Activated CD4-positive, alpha-beta T cell treated with anti-CD3 and anti-CD28 coated beads, Interleukin-2, amount 50 U/mL, for 1 hour (primary cell): Measurements from ENCODE around the gene HSP90AA1.
"Not testable (repeated sequence)": the region's sequence is repeated elsewhere in the genome, so short reads cannot be mapped to it uniquely, and the experiment has no call there.

Experiments
- DNase-seq: peaks from one replicate; pipeline ENCODE4 v3.0.0-alpha.2; 2020

Gene HSP90AA1

DNA sequence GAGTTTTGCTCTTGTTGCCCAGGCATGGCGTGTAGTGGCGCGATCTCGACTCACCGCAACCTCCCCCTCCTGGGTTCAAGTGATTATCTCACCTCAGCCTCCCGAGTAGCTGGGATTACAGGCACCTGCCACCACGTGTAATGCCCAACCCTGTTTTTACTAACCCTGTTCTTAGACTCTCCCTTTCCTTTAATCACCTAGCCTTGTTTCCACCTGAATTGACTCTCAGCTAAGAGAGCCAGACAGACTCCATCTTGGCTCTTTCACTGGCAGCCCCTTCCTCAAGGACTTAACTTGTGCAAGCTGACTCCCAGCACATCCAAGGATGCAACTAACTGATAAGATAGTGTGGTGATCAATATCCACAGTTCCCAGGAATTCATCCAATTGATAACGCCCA lies 22.3 kb downstream of the HSP90AA1 start:
- not testable (repeated sequence) for DNase-seq

DNA sequence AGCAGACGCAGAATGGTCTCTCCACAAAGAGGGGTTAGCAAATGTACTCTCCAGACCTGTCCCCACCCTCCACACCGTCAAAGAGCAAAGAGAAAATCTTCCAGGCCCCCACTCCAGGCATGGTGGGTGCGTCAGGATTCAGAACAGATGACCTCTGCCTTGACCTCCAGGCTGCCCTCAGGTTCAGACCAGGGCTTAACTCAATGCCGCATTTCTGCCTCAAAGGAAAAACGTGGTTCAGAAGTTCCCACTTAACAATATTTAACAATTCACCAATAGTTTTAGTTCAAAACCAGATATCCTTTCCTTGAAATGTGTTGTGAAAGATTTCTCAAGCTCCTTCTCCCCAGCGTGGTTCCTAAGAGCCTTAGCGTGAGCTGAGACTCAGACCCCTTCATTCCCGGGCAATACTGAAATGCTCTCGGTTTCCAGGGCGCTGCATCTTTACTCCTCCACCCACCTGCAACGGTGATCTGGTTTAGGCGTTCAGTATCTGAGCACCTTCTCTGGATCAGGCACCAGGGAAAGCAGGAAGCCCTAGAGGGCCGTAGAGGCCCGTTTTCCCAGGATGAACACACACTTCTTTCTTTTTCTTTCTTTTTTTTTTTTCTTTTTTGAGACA lies 22.9 kb downstream of the HSP90AA1 start:
- DNase-seq: no peak

DNA sequence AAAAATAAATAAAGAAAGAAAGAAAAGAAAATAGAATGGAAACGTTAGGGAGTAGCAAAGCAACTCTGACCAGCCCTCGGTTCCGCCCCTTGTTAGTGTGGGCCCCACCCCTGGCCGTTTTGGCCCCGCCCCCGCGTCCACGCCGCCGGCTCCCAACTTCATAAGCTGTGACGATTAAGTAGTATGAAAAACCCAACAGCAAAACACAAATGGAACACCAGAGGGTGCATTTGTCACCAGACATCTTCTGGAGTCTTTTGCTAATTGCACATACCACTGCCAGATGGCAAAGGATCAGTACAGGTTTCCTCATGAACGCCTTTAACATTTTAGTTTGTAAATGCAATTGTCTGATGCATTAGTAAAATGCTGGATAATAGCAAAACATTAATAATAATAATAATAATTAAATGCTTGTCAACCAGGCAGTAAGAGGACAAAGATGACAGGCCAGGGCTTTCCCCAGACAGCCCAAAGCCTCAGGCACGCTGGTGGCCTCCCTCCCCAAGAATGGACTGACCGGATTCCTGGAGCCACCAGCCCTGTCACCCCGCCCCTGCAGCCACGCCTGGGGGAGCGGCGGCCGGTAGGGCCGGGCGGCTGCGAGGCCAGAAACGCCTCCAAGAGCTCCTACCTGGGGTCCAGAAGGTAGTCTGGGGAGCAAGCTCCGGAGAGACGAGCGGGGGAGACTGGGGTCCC lies 23.6 kb downstream of the HSP90AA1 start:
- DNase-seq: peak; percentile 66

DNA sequence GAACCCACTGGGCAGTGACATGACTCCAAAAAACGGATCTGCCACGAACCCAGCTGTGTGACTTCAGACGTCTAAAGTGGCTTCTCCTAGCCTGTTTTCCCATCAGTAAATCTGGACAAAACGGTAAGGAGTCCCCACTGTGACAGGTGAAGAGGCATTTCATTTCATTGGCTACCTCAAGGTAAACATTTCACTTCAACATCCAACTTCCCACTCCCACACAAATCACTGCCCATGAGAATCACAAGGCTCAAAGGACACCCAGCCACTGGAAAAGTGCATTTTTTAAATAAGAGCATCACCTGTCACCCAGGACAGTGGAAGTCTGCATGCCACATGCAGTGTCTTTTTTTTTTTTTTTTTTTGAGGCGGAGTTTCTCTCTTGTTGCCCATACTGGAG lies 27.9 kb downstream of the HSP90AA1 start:
- no peak for DNase-seq

DNA sequence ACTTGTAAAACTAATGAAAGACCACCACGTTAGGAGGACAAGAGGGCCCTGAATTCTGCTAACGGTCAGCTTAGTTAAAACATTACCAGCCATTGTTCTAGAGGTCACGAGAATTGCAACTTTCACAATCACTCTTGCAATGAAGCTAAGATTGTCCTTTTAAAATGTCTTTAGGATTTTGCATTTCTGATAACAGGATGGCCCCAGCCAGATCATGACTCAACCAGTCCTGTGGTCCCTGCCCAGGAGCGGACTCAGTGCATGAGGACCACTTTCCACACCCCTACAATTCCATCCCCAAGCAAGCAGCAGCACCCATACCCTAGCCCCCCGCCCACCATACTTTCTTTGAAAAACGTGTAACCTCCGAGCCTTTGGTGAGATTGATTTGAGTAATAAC lies 28.7 kb downstream of the HSP90AA1 start:
- no peak for DNase-seq

DNA sequence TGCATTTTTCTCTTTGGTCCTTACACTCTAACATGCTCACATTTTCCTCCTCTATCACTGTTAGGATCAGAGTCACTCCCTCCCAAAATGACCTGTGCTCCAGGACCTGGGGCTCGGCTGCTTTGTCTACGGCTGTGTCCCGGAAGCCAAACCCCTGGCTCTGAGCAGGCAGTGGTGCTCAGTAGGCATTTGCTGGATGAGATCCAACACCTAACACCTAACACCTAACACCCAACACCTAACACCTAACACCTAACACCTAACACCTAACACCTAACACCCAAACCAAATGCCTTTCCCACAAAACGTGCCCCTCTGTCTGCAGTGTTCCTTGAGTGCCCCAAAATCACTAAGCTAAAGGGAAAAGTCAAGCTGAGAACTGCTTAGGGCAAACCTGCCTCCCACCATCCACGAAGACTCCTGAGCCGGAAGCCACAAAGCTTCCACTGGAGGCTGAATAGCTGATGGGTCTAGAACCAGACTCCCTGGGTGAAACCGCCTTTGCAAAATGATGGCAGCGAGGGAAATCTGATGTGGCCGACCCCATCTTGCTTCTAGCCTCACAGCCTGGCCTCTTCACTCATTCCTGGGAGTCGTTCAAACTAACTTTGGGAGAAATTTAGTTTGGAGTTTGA lies 29.2 kb downstream of the HSP90AA1 start:
- no peak for DNase-seq

DNA sequence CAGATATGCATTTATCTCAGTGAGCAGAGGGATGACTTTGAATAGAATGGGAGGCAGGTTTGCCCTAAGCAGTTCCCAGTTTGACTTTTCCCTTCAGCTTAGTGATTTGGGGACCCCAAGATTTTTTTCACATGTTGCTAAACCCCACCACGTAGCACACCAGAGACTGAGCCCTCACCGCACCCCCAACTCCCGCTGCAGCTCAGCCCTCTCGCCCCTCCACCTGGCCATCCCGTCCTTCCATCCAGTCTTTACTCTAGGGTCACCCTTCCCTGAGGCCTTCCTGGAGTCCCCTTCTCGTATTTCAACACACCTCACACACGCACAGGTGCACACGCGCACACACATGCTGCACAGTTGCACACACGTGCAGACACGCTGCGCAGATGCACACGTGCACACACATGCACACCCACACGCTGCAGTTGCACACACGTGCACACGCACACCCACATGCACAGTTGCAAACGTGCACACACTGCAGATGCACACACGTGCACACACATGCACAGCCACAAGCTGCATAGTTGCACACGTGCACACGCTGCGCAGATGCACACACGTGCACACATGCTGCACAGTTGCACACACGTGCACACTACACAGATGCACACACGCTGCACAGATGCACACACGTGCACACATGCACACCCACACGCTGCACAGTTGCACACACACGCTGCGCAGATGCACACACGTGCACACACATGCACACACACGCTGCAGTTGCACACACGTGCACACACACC lies 30.0 kb downstream of the HSP90AA1 start:
- no peak for DNase-seq

DNA sequence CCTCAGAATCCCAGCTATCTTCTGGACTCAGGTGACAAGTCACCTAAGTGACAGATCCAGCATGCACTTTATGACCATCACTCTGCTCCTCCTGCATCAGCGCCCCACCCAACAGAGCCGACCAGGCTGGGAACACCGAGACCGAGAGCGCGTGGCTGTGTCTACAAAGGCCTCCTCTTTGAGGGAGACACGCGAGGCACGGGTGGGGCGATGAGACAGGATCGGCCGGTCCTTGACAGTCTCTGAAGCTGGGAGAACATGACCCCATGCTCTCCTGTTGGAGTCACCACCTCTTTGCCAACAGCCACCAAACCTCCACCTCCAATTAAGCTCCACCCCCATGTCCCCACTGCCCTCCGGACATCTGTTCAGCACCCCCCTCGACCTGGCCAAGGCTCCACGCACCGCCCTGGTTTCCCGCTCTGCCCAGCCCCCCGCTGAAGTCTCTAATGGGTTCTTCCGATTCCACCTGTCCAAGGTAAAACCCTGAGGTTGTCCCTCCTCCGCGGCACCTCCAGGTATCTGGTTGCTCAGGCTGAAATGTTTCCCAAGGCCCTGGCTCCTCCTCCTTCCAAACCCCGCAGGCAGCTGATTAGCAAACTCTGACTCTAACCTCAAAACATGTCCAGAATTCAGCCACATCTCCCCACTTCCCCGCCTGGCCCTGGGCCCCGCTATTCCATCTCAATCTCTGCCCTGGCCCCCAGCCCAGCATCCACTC lies 31.5 kb downstream of the HSP90AA1 start:
- no peak for DNase-seq

DNA sequence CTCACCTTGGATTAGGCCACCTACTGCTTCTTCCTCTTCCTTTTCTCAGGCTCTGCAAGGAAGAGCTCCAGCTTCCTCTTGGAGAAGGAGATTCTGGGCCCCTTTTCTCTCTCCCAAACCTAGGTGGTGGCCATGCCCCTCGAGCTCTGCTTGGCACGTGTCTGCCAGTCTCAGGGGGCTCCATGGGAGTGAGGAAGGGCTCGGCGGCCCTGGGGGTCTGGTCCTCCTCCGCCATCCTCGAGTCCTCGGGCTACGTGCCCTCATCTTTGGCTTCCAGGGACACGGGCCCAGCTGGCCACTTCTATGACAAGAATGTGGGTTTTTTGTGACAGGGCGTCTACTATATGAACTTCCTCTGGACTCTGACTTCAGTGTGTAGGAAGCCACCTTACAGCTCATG lies 34.3 kb downstream of the HSP90AA1 start:
- no peak for DNase-seq

DNA sequence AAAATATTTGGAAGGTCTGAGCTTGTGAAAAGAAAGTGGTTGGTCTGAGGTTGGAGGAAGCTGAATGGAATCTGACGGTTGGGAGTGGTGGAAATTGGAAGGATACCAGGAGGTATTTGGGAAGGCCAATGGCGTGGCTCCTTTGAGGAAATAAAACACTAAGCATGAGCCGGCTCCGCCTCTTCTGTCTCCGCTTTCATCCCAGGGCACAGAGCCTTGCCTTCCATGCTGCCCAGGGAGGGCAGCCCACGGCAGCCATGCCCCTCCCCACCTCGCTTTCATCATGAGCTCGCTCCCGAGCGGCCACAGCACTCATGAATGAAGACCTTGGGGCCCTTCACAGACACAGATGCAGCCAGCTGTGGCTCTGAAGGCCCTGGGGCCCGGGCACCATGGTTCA lies 36.2 kb downstream of the HSP90AA1 start:
- no peak for DNase-seq

DNA sequence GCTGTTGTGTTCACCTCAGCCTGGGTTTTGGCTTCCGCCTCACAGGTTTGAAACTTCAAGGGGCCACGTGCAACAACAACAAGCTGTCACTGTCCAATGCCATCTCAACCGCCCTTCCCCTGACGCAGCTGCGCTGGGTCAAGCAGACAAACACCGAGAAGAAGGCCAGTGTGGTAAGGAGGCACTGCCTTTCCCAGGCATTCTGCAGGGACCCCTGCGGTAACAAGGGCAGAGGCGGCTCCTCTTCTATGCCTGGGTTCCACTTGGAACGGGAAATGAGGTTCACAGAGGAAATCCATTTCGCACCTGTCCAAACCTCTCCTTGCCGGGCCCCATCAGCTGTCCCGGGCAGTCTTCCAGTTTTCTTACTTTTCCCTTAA lies 36.8 kb downstream of the HSP90AA1 start:
- no peak for DNase-seq

DNA sequence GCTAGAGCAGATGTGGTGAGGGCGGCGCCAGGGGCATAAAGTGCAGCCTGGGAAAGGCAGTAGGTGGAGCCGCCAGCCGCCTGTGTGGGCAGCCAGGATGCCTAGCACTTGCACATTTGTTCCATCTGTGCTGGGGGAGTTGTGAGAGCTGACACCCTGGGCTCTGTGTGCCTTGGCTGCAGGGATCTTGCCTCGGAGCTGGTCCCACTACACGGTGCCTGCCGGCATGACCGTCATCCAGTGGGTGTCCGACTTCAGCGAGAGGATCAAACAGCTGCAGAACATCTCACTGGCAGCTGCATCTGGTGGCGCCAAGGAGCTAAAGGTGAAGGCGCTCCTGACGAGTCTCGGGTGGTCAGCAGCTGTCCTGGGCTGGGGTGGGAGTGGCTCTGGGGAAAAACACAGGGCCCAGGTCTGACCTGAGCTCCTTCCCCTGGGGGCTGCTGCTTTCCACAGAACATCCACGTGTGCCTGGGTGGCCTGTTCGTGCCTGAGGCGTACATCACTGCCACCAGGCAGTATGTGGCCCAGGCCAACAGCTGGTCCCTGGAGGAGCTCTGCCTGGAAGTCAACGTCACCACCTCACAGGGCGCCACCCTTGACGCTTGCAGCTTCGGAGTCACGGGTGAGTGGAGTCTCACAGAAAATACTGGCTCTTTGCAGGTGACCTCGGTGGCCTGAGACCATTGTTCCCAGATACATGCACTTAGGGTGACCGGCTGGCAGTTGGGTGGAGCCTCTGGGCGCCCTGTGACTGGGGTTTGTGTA lies 37.4 kb downstream of the HSP90AA1 start:
- DNase-seq: no peak

DNA sequence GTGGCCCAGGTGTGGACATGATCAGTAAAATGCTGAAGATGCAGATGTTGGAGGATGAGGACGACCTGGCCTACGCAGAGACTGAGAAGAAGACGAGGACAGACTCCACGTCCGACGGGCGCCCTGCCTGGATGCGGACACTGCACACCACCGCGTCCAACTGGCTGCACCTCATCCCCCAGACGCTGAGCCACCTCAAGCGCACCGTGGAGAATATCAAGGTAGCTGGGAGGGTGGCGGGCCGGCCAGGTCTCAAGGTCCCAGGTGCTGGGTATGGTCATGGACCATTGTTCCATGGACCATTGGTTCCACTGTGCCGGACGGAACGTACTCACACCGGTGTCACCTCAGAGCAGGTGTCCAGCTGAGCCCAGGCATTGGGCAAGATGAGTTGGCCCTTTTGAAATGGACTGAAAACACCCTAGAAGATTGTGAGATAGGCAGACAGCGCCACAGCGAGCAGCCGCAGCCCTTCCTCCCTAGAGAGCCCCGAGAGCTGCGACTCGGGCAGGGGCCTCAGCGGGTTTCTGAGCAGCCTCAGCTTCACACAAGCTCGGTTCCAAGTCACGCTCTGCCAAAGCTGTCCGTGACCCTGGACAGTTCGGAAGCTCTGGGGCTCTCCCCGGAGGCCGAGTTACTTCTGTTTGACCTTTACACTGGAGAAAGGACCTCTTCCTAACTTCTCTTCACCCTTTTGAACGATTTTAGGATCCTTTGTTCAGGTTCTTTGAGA lies 38.9 kb downstream of the HSP90AA1 start:
- DNase-seq: no peak

DNA sequence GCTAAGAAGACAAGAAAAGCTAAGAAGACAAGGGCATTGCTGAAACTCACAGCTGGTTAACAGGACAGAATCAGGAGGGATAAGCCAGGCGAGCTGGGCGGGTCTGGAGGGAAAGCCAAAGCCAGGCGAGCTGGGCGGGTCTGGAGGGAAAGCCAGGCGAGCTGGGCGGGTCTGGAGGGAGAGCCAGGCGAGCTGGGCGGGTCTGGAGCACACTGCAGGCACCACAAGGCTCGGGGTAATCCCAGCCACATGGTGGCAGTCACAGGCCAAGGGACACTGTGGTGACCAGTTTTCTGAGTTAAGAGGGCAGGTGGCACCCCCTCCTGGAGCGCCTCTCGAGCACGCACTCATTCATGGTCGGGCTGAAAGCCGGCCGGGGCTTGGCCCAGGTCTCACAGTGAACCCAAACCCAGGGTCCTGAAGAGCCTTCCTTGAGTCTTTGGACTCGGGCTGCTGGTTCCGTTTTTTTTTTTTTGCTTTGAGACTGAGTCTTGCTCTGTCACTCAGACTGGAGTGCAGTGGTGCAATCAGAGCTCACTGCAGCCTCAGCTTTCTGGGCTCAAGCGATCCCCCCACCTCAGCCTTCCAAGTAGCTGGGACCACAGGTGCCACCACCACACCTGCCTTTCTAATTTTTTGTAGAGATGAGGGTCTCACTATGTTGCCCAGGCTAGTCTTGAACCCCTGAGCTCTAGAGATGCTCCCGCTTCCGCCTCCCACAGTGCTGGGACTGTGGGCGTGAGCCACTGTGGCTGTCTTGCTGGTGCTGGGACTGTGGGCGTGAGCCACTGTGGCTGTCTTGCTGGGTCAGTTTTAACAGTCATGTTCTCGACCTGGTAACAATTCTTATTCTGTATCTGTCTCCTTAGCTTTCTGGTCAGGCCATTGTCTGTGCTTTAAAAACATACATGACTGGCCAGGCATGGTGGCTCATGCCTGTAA lies 40.2 kb downstream of the HSP90AA1 start:
- DNase-seq: no peak

DNA sequence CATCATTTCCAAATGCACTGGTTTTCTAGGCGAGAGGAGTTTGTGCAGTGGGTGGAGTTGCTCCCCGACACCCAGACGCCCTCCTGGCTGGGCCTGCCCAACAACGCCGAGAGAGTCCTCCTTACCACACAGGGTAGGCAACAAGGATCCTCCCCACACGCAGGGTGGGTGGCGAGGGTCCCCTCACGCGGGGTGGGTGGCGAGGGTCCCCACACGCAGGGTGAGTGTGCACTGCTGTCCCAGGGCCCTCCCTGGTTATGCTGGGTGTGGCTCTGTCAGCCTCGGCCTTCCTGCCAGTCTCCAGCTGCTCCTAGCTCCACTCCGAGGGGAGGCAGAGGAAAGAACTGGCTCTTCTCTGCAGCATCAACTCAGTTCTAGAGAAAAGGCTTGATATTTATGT lies 42.3 kb downstream of the HSP90AA1 start:
- DNase-seq: no peak

DNA sequence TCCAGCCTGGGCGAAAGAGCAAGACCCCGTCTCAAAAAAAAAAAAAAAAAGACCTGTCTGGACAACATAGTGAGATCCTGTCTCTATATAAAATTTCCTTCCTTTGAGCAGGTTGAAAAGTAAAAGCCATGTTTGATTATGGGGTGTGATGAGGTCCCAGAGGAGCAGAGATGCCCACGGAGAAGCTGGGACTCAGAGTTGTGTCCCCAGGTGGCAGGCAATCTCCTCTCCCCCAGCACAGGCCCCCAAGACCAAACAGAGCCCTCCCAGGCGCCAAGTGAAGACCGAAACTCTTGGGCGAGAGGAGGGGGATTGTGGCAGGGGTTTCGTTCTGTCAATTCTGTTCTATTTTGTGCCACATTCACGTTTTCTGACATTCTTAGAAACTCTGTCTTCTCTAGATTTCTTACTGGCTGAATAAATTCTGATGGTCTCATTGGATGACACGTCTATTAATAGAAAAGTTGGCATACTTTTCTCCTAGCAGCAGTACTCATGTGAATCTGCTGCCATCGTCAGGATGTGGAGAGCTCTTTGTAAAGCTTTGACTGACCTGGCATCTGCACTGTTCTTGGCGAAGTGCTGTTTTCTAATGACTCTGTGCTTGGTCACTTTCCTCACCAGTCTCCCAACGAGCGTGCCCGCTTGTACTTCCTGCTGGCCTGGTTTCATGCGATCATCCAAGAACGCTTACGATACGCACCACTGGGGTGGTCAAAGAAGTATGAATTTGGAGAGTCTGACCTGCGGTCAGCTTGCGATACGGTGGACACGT lies 43.4 kb downstream of the HSP90AA1 start:
- DNase-seq: no peak

DNA sequence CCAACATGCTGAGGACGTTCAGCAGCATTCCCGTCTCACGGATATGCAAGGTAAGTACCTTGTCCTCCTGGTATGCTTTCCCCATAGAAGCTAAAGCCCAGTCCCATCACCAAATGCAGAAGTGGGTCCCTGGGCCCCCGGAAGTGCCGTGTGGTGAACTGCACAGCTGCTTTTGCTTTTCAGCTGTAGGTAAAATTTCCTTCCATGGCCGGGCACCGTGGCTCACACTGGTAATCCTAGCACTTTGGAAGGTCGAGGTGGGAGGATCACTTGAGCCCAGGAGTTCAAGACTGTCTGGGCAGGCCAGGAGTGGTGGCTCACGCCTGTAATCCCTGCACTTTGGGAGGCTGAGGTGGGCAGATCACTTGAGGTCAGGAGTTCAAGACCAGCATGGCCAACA lies 44.1 kb downstream of the HSP90AA1 start:
- DNase-seq: no peak

DNA sequence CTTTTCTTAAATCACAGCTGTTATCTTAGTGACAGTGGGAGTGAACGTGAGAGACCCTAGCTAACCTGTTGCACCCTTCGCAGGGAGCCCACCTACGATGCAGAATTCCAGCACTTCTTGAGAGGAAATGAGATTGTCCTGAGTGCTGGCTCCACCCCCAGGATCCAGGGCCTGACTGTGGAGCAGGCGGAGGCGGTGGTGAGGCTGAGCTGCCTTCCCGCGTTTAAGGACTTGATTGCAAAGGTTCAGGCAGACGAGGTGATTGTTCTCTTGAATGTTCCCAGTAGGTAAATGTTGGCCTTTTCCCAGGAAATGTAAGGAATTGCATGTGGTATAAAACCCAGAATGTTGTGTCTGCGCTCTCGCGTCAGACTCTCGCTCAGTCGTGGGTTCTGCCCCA lies 46.7 kb downstream of the HSP90AA1 start:
- no peak for DNase-seq

DNA sequence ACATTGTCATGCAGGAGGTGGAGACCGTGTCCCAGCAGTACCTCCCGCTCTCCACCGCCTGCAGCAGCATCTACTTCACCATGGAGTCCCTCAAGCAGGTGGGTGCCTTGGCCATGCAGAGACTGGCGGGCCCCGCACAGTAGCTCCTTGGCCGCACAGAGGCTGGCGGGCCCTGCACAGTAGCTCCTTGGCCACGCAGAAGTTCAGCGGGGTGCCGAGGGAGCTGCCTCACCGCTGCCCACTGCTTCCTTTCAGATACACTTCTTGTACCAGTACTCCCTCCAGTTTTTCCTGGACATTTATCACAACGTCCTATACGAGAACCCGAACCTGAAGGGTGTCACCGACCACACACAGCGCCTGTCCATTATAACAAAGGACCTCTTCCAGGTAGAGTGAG lies 47.7 kb downstream of the HSP90AA1 start:
- DNase-seq: no peak

DNA sequence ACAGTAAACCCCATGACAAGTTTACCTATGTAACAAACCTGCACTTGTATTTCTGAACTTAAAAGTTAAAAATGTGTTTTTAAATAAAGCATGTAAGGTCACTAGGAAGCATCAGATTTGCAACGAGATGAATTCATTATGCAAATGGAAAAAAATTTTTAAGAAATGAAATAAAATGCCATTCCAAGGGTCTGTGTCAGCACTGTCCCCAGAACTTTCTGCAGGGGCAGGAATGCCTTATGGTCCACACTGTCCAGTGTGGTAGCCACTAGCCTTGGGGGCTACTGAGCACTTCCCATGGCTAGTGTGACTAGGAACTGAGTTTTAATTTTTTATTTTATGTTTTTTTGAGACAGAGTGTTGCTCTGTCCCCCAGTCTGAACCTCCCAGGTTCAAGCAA lies 49.2 kb downstream of the HSP90AA1 start:
- DNase-seq: no peak
